HCT116 (cell line): ENCODE measurements around the gene MAP1LC3B2.

Experiments used
- ATF3 ChIP-seq: IDR thresholded peaks from 2 replicates; pipeline ENCODE4 v1.6.1; 2012
- CTCF ChIP-seq, 3 experiments: fragments of 200-600 bp in 1 of 3; sonication (generic) in 1 of 3; IDR thresholded peaks in 2 of 3; conservative IDR thresholded peaks in 1 of 3; 2 replicates each; pipeline ENCODE4 v1.5.1; 2012 to 2017; ENCODE audit warnings: low read depth in 2 of 3, low read length in 2 of 3, antibody characterized with exemption in 1 of 3, borderline replicate concordance in 1 of 3, control low read depth in 1 of 3, mild to moderate bottlenecking in 1 of 3, mixed read lengths in 1 of 3, mixed run types in 1 of 3, moderate library complexity in 1 of 3; ENCODE audit not compliant: insufficient read depth in 1 of 3
- EZH2phosphoT487 ChIP-seq: fragments of 200-600 bp; IDR thresholded peaks from 2 replicates; pipeline ENCODE4 v1.6.1; 2018; ENCODE audit warnings: antibody characterized with exemption, borderline replicate concordance
- YY1 ChIP-seq: IDR thresholded peaks from 2 replicates; pipeline ENCODE4 v1.6.1; 2011; ENCODE audit warnings: low read length, low read depth, moderate library complexity, mild to moderate bottlenecking; ENCODE audit not compliant: insufficient replicate concordance; ENCODE audit errors: extremely low read depth

- TF ChIP-seq CTCF (IDR thresholded peaks at IDR 0.05 in 2 of 3, conservative IDR thresholded peaks at IDR 0.05 in 1 of 3; ENCODE audit: borderline replicate concordance in 1 of 3, insufficient read depth in 1 of 3, low read depth in 2 of 3, low read length in 2 of 3): no peak
- TF ChIP-seq EZH2phosphoT487: no peak
- no peak for TF ChIP-seq ATF3
- TF ChIP-seq YY1: no peak
Measured at GRCh38 chr12:116540622-116541152, 18.5 kb upstream of the MAP1LC3B2 start.
